H1 (cell line): ENCODE data around the gene AP4B1. TPM values are rescaled to one million over a fixed set of nuclear protein-coding genes. Genes with fewer than 3 reads are reported as not detected.

Experiments used
- CHD2 ChIP-seq: IDR thresholded peaks from 2 replicates; pipeline ENCODE4 v1.6.1; 2012; ENCODE audit warnings: low read length, improper control_type of control experiment
- MAFK ChIP-seq: IDR thresholded peaks from 2 replicates; pipeline ENCODE4 v1.6.1; 2012; ENCODE audit warnings: low read depth, mild to moderate bottlenecking, improper control_type of control experiment, low read length
- SP1 ChIP-seq: IDR thresholded peaks from 2 replicates; pipeline ENCODE4 v1.6.1; 2011; ENCODE audit warnings: low read depth, low read length
- SRF ChIP-seq: IDR thresholded peaks from 2 replicates; pipeline ENCODE4 v1.6.1; 2011; ENCODE audit warnings: mild to moderate bottlenecking, low read depth, low read length, moderate library complexity
- polyA plus RNA-seq, 7 experiments: library from polyadenylated mRNA; depleted of rRNA in 3 of 7; stranded (reverse) in 5 of 7; unstranded in 2 of 7; fragments of >200 nt in 5 of 7; fragments of 200-250 nt in 2 of 7; gene quantifications; 1 replicate in 5 of 7; 2 replicates in 1 of 7; 4 replicates in 1 of 7; pipeline versions ENCODE4 v1.2.1 to v1.2.3, GENCODE V29; 2011 to 2013; ENCODE audit warnings: missing spikeins in 2 of 7, mixed read lengths in 2 of 7
- total RNA-seq: library from RNA; stranded (reverse); fragmentation: NEBNext Ultra II Directional; extraction: Animal tissue kit (Norgen Biotek cat#: 25700); gene quantifications from 2 replicates; pipeline ENCODE4 v1.2.1, GENCODE V29; 2021

AP4B1 gene
- total and polyA plus RNA-seq, 2 of the 8 experiments (the other 6 are each of a cell fraction or from before 2014, with no cell fraction given), result 8.9 to 9.0 TPM

- no peak for TF ChIP-seq SRF
- no peak for TF ChIP-seq MAFK
- TF ChIP-seq CHD2, result no peak
- TF ChIP-seq SP1, result no peak
- TF ChIP-seq, all 59 proteins: peak for 0
These were observed 32.2 kb downstream of the AP4B1 start (continued) for GRCh38 chr1:113872219-113872935.
